ENCODE data around the gene TTC24.

The TTC24 gene

GRCh38 chr1:156538711-156539440, 40.6 kb upstream of the TTC24 start:
- no peak for TF ChIP-seq CTCF (IDR thresholded peaks at IDR 0.05; ENCODE audit: low read depth, low read length, missing control alignments)
- H3K4me3 ChIP-seq (replicated peaks; ENCODE audit: low read depth, low read length): no peak overlapping the region
- DNase-seq (ENCODE audit: extremely low read depth, low read depth): no peak

GRCh38 chr1:156539818-156540355, 39.6 kb upstream of the TTC24 start:
- no peak overlapping the region for H3K4me3 ChIP-seq (replicated peaks; ENCODE audit: low read depth, low read length)
- TF ChIP-seq CTCF (IDR thresholded peaks at IDR 0.05; ENCODE audit: low read depth, low read length, missing control alignments): no peak
- no peak for DNase-seq (ENCODE audit: extremely low read depth, low read depth)

GRCh38 chr1:156540955-156541354, 38.6 kb upstream of the TTC24 start:
- no peak for DNase-seq (ENCODE audit: extremely low read depth, low read depth)

GRCh38 chr1:156543066-156543465, 36.5 kb upstream of the TTC24 start:
- no peak overlapping the region for H3K4me3 ChIP-seq (replicated peaks; ENCODE audit: low read depth, low read length)
- no peak for DNase-seq (ENCODE audit: extremely low read depth, low read depth)
- TF ChIP-seq CTCF (IDR thresholded peaks at IDR 0.05; ENCODE audit: low read depth, low read length, missing control alignments): no peak

More at GRCh38 chr1:156540955-156541354, 38.6 kb upstream of the TTC24 start:
- H3K4me3 ChIP-seq (replicated peaks; ENCODE audit: low read depth, low read length): no peak overlapping the region
- no peak for TF ChIP-seq CTCF (IDR thresholded peaks at IDR 0.05; ENCODE audit: low read depth, low read length, missing control alignments)

GRCh38 chr1:156544592-156545102, 34.9 kb upstream of the TTC24 start:
- no peak for DNase-seq (ENCODE audit: extremely low read depth, low read depth)
- H3K4me3 ChIP-seq (replicated peaks; ENCODE audit: low read depth, low read length): no peak overlapping the region
- no peak for TF ChIP-seq CTCF (IDR thresholded peaks at IDR 0.05; ENCODE audit: low read depth, low read length, missing control alignments)

DNA sequence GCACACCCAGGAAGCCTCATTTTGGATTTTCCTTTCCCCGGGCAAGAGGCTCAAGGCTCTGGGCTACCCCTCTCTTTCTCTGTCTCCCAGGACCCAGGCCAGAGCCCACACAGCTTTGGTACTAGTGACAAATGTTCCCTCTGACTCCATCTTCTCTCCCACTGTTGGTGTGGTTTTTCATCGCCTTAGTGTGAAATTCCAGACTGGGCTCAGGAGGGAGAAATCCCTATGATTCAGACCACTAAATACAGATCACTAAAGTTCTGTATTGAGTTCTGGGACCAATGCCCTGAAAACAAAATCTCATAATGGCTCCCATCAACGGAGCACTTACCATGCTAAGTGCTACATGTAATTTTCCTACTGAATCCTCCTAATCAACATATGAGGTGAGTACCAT, 33.3 kb upstream of the TTC24 start:
- DNase-seq (ENCODE audit: extremely low read depth, low read depth): no peak
- no peak for TF ChIP-seq CTCF (IDR thresholded peaks at IDR 0.05; ENCODE audit: low read depth, low read length, missing control alignments)

More for the DNA sequence above, 33.3 kb upstream of the TTC24 start:
- H3K4me3 ChIP-seq (replicated peaks; ENCODE audit: low read depth, low read length): no peak overlapping the region
